Ureter (tissue), 1 donor: ENCODE results near the gene CWC27. TPM values are rescaled to one million over a fixed set of nuclear protein-coding genes. Genes with fewer than 3 reads are reported as not detected.

Experiments
- total RNA-seq: library from RNA; stranded (reverse); gene quantifications from one replicate; pipeline ENCODE4 v1.2.4, GENCODE V29; 2023
- donor health status: DM: yes; HTN: yes; CAD: no.

CWC27 gene
- total RNA-seq, 1 donor from 2014 or later: 22.8 TPM

Other genes starting within 250 kb of the CWC27 start
- gene SHISAL2B, start 78.4 kb upstream of the CWC27 start, total RNA-seq: not detected
- gene SREK1IP1, start 239 bp upstream of the CWC27 start, total RNA-seq: 14.8 TPM